ENCODE measurements around the gene IL11. TPM values are rescaled to one million over a fixed set of nuclear protein-coding genes. Genes with fewer than 3 reads are reported as not detected.
A peak's percentile ranks its signal among the peaks of the same experiment; 100 is the strongest.

The IL11 gene
- total and polyA plus RNA-seq, 2 of the 13 experiments (the other 11 are each of a cell fraction or from before 2014, with no cell fraction given) = 2.5 to 2.9 TPM

DNA sequence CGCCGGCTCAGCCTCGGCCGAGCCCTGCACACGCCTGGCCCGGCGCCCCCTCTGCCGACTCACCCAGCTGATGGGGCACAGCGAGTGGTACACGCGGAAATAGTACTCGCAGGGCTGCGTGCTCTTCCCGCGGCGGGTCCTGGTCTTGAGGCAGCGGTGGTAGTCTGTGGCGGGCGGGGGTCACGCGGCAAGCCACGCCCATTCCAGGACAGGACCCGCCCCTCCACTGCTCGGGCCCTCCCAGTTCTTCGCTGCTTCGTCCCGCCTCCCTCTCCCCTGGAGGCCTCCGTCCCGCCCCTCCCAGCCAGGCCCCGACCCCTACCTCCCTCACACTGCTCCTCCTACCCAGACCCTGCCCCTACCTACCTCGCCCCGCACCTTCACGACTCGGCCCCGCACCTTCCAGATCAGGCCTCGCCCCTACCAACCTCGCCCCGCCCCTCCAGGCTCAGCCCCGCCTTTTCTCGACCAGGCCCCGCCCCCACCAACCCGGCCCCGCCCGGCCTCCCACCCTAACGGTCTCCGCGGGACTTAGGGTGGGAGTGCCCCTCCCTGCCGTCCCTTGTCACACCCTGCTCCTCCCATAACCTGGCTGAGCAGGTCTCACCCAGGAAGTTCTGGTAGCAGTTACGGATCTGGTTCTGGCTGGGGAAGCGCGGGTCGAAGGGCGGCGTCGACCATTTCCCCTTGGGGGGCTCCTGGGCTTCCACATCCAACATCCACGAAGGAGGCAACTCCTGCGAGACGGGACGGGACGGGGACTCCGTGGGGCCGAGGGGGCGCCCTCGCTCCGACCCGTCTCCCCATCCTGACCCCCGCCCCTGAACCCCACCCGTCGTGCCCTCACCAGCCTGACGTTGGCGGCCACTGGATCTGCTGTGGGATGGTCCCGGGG is 16.2 kb downstream of the IL11 start (continued):
- TF ChIP-seq, protein P1, sequence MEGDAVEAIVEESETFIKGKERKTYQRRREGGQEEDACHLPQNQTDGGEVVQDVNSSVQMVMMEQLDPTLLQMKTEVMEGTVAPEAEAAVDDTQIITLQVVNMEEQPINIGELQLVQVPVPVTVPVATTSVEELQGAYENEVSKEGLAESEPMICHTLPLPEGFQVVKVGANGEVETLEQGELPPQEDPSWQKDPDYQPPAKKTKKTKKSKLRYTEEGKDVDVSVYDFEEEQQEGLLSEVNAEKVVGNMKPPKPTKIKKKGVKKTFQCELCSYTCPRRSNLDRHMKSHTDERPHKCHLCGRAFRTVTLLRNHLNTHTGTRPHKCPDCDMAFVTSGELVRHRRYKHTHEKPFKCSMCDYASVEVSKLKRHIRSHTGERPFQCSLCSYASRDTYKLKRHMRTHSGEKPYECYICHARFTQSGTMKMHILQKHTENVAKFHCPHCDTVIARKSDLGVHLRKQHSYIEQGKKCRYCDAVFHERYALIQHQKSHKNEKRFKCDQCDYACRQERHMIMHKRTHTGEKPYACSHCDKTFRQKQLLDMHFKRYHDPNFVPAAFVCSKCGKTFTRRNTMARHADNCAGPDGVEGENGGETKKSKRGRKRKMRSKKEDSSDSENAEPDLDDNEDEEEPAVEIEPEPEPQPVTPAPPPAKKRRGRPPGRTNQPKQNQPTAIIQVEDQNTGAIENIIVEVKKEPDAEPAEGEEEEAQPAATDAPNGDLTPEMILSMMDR (CRISPR knock-in tag; IDR thresholded peaks at IDR 0.05) = no peak
- TF ChIP-seq RFX1 (IDR thresholded peaks at IDR 0.05) = no peak
- peak; percentile 53; the same call in 1 of the 2 replicates for TF ChIP-seq KDM2A (CRISPR knock-in tag; IDR thresholded peaks at IDR 0.05; ENCODE audit: borderline replicate concordance, low read depth)
- TF ChIP-seq ZFP41 (CRISPR knock-in tag; IDR thresholded peaks at IDR 0.05; ENCODE audit: borderline replicate concordance) = no peak
- no peak for TF ChIP-seq ZNF280D (CRISPR knock-in tag; IDR thresholded peaks at IDR 0.05)
- TF ChIP-seq ZFY (CRISPR knock-in tag; IDR thresholded peaks at IDR 0.05) = 0 out of 2 replicates have a peak, but pooled peaks have one; percentile 15
- TF ChIP-seq ZNF441 (CRISPR knock-in tag; IDR thresholded peaks at IDR 0.05; ENCODE audit: borderline replicate concordance) = 0 out of 2 replicates have a peak, but pooled peaks have one; percentile 21
- no peak; the same call in 1 of the 2 replicates for TF ChIP-seq ZNF350 (CRISPR knock-in tag; IDR thresholded peaks at IDR 0.05; ENCODE audit: borderline replicate concordance, low read depth)
- no peak for TF ChIP-seq IKZF5 (CRISPR knock-in tag; IDR thresholded peaks at IDR 0.05)
- TF ChIP-seq ETV5 (CRISPR knock-in tag; IDR thresholded peaks at IDR 0.05; ENCODE audit: borderline replicate concordance) = no peak
- no peak for TF ChIP-seq ZMYM4 (CRISPR knock-in tag; IDR thresholded peaks at IDR 0.05)
- TF ChIP-seq UBTF (CRISPR knock-in tag; IDR thresholded peaks at IDR 0.05) = no peak
- TF ChIP-seq DNMT1 (CRISPR knock-in tag; IDR thresholded peaks at IDR 0.05) = 0 out of 2 replicates have a peak, but pooled peaks have one; percentile 20
- no peak for TF ChIP-seq HNRNPK (IDR thresholded peaks at IDR 0.05; ENCODE audit: low read depth, low read length, poor library complexity, severe bottlenecking)
- TF ChIP-seq SRF (IDR thresholded peaks at IDR 0.05; ENCODE audit: low read depth, low read length) = no peak
- TF ChIP-seq SAP130 (CRISPR knock-in tag; IDR thresholded peaks at IDR 0.05; ENCODE audit: low read depth) = peak; percentile 37; the same call in 1 of the 2 replicates
- TF ChIP-seq ZNF564 (CRISPR knock-in tag; IDR thresholded peaks at IDR 0.05) = no peak
- no peak for TF ChIP-seq NR2F6 (IDR thresholded peaks at IDR 0.05)
- TF ChIP-seq NR2F6 (CRISPR knock-in tag; IDR thresholded peaks at IDR 0.05) = no peak
- TF ChIP-seq ZNF850 (CRISPR knock-in tag; conservative IDR thresholded peaks at IDR 0.05) = no peak
- peak; percentile 22; the same call in 1 of the 2 replicates for TF ChIP-seq ZFX (CRISPR knock-in tag; IDR thresholded peaks at IDR 0.05; ENCODE audit: low read depth)
- no peak for TF ChIP-seq ZNF562 (CRISPR knock-in tag; IDR thresholded peaks at IDR 0.05; ENCODE audit: borderline replicate concordance)
